ENCODE measurements around the gene PRIM2.
"Not testable (repeated sequence)": the region's sequence is repeated elsewhere in the genome, so short reads cannot be mapped to it uniquely, and the experiment has no call there.

GRCh38 chr6:57311300-57312003, 6.0 kb upstream of the PRIM2 start:
- TF ChIP-seq EZH2 (IDR thresholded peaks at IDR 0.05; ENCODE audit: insufficient read depth, poor library complexity, severe bottlenecking); EZH2phosphoT487 (IDR thresholded peaks at IDR 0.05; ENCODE audit: insufficient read depth, low read depth): not testable (repeated sequence)

All from GM23248 (cell line).